Liver (tissue), 9 donors: ENCODE measurements around the gene RBM38. TPM values are rescaled to one million over a fixed set of nuclear protein-coding genes. Genes with fewer than 3 reads are reported as not detected.

Experiments
- DNase-seq: peaks from one replicate; pipeline ENCODE4 v3.0.0-alpha.2; 2017; ENCODE audit warnings: low spot score
- H3K27ac ChIP-seq, 2 donors: one replicate each; pipeline ENCODE4 v1.7.0; 2013; ENCODE audit warnings: inconsistent platforms in 2 of 2, low read length in 2 of 2, control low read depth in 1 of 2, low read depth in 1 of 2, mild to moderate bottlenecking in 1 of 2
- H3K27me3 ChIP-seq, 4 donors: one replicate each; pipeline versions ENCODE4 v1.6.1 to v1.7.0; 2013; ENCODE audit warnings: low read length in 3 of 4, inconsistent platforms in 1 of 4, mild to moderate bottlenecking in 1 of 4, moderate library complexity in 1 of 4; ENCODE audit not compliant: control insufficient read depth in 4 of 4, insufficient read depth in 4 of 4
- H3K36me3 ChIP-seq, 4 donors: one replicate each; pipeline versions ENCODE4 v1.6.1 to v1.7.0; 2013; ENCODE audit warnings: low read length in 3 of 4, mild to moderate bottlenecking in 3 of 4, low read depth in 1 of 4, moderate library complexity in 1 of 4; ENCODE audit not compliant: control insufficient read depth in 4 of 4, insufficient read depth in 3 of 4
- H3K4me1 ChIP-seq, 4 donors: one replicate each; pipeline versions ENCODE4 v1.6.1 to v1.7.0; 2013; ENCODE audit warnings: low read length in 3 of 4, mild to moderate bottlenecking in 3 of 4, moderate library complexity in 1 of 4; ENCODE audit not compliant: control insufficient read depth in 4 of 4, insufficient read depth in 4 of 4
- H3K4me3 ChIP-seq, 3 donors: one replicate each; pipeline versions ENCODE4 v1.6.1 to v1.7.0; 2013; ENCODE audit warnings: low read length in 3 of 3, control low read depth in 1 of 3, low read depth in 1 of 3, mild to moderate bottlenecking in 1 of 3
- H3K9ac ChIP-seq, 2 donors: one replicate each; pipeline ENCODE4 v1.7.0; 2013; ENCODE audit warnings: low read length in 2 of 2, mild to moderate bottlenecking in 2 of 2, moderate library complexity in 2 of 2, control low read depth in 1 of 2, low read depth in 1 of 2
- H3K9me3 ChIP-seq, 4 donors: one replicate each; pipeline versions ENCODE4 v1.6.1 to v1.7.0; 2013; ENCODE audit warnings: low read length in 3 of 4; ENCODE audit not compliant: control insufficient read depth in 4 of 4
- EGR1 ChIP-seq, 2 donors: IDR thresholded peaks; 2 replicates each; pipeline ENCODE4 v1.6.1; 2016 to 2018; ENCODE audit warnings: antibody characterized with exemption in 2 of 2, low read depth in 2 of 2
- FOXA1 ChIP-seq: IDR thresholded peaks from 2 replicates; pipeline ENCODE4 v1.6.1; 2016; ENCODE audit warnings: antibody characterized with exemption
- GABPA ChIP-seq, 2 donors: IDR thresholded peaks in 1 of 2; conservative IDR thresholded peaks in 1 of 2; 2 replicates each; pipeline ENCODE4 v1.6.1; 2016; ENCODE audit warnings: antibody characterized with exemption in 2 of 2, mild to moderate bottlenecking in 1 of 2, moderate library complexity in 1 of 2
- HNF4A ChIP-seq, 2 donors: conservative IDR thresholded peaks; 2 replicates each; pipeline ENCODE4 v1.6.1; 2016; ENCODE audit warnings: antibody characterized with exemption in 2 of 2, mild to moderate bottlenecking in 2 of 2
- HNF4G ChIP-seq: IDR thresholded peaks from 2 replicates; pipeline ENCODE4 v1.6.1; 2016; ENCODE audit warnings: antibody characterized with exemption
- JUND ChIP-seq, 2 donors: IDR thresholded peaks; 2 replicates each; pipeline ENCODE4 v1.6.1; 2016; ENCODE audit warnings: antibody characterized with exemption in 2 of 2
- NR2F2 ChIP-seq: IDR thresholded peaks from 2 replicates; pipeline ENCODE4 v1.6.1; 2016; ENCODE audit warnings: antibody characterized with exemption
- RAD21 ChIP-seq, 2 donors: IDR thresholded peaks; 2 replicates each; pipeline ENCODE4 v1.6.1; 2016; ENCODE audit warnings: antibody characterized with exemption in 2 of 2, mild to moderate bottlenecking in 2 of 2
- RXRA ChIP-seq, 2 donors: IDR thresholded peaks; 2 replicates each; pipeline ENCODE4 v1.6.1; 2017 to 2018; ENCODE audit warnings: antibody characterized with exemption in 2 of 2, mild to moderate bottlenecking in 1 of 2
- SP1 ChIP-seq: IDR thresholded peaks from 2 replicates; pipeline ENCODE4 v1.6.1; 2018; ENCODE audit warnings: antibody characterized with exemption, mild to moderate bottlenecking
- TAF1 ChIP-seq: conservative IDR thresholded peaks from 2 replicates; pipeline ENCODE4 v1.6.1; 2016; ENCODE audit warnings: antibody characterized with exemption, mild to moderate bottlenecking
- YY1 ChIP-seq: IDR thresholded peaks from 2 replicates; pipeline ENCODE4 v1.6.1; 2016; ENCODE audit warnings: antibody characterized with exemption, mild to moderate bottlenecking
- WGBS: extraction: QIAGEN DNeasy Blood & Tissue Kit; methylation state at CpG from one replicate; pipeline ENCODE4 v1.1.7; 2013; 5-methylcytosine and 5-hydroxymethylcytosine counted together
- polyA plus RNA-seq, 2 donors: library from polyadenylated mRNA; stranded (reverse) in 1 of 2; unstranded in 1 of 2; fragments of 200-250 nt in 1 of 2; fragments of >200 nt in 1 of 2; fragmentation: Nextera tagmentation in 1 of 2; extraction: Ambion mirVana in 1 of 2; gene quantifications; one replicate each; pipeline versions ENCODE4 v1.2.1 to v1.2.3, GENCODE V29; 2013 to 2015
- total RNA-seq, 2 donors: library from RNA; depleted of rRNA; stranded (reverse); fragments of >200 nt; gene quantifications; one replicate each; pipeline ENCODE4 v1.2.3, GENCODE V29; 2014
- TF ChIP-seq, protein P1 (sequence below): IDR thresholded peaks from 2 replicates; pipeline ENCODE4 v1.6.1; 2016; ENCODE audit warnings: antibody characterized with exemption, mild to moderate bottlenecking
- TF ChIP-seq, protein P2 (sequence below): IDR thresholded peaks from 2 replicates; pipeline ENCODE4 v1.6.1; 2016; ENCODE audit warnings: antibody characterized with exemption
- TF ChIP-seq, protein P3 (sequence below): IDR thresholded peaks from 2 replicates; pipeline ENCODE4 v1.6.1; 2016; ENCODE audit warnings: antibody characterized with exemption
- TF ChIP-seq, protein P4 (sequence below): IDR thresholded peaks from 2 replicates; pipeline ENCODE4 v1.6.1; 2016; ENCODE audit warnings: antibody characterized with exemption
- donor health status: healthy.
- donor health status: healthy.
- donor health status: healthy.
- donor health status: healthy.
- donor health status: healthy.

Gene RBM38
- total and polyA plus RNA-seq, 4 donors: 1.4 to 258 (median 6.0) TPM

DNA sequence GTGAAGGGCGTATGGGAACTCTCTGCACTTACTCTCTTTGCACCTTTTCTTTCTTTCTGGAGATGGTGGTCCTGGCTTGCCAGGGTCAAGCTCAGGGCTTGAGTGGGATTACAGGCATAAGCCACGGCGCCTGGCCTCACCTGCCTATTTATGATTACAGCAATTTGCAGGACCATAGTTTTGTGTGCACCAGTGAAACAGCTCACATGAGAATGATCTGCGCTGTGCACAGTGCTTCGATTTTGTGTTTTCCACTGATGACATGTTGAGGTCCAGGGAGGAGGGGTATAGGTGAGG is 40.3 kb downstream of the RBM38 start:
- TF ChIP-seq, protein P1, sequence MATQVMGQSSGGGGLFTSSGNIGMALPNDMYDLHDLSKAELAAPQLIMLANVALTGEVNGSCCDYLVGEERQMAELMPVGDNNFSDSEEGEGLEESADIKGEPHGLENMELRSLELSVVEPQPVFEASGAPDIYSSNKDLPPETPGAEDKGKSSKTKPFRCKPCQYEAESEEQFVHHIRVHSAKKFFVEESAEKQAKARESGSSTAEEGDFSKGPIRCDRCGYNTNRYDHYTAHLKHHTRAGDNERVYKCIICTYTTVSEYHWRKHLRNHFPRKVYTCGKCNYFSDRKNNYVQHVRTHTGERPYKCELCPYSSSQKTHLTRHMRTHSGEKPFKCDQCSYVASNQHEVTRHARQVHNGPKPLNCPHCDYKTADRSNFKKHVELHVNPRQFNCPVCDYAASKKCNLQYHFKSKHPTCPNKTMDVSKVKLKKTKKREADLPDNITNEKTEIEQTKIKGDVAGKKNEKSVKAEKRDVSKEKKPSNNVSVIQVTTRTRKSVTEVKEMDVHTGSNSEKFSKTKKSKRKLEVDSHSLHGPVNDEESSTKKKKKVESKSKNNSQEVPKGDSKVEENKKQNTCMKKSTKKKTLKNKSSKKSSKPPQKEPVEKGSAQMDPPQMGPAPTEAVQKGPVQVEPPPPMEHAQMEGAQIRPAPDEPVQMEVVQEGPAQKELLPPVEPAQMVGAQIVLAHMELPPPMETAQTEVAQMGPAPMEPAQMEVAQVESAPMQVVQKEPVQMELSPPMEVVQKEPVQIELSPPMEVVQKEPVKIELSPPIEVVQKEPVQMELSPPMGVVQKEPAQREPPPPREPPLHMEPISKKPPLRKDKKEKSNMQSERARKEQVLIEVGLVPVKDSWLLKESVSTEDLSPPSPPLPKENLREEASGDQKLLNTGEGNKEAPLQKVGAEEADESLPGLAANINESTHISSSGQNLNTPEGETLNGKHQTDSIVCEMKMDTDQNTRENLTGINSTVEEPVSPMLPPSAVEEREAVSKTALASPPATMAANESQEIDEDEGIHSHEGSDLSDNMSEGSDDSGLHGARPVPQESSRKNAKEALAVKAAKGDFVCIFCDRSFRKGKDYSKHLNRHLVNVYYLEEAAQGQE: no peak
- TF ChIP-seq, protein P2, sequence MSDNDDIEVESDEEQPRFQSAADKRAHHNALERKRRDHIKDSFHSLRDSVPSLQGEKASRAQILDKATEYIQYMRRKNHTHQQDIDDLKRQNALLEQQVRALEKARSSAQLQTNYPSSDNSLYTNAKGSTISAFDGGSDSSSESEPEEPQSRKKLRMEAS: no peak
- TF ChIP-seq JUND (IDR thresholded peaks at IDR 0.05) (no peak), HNF4G (no peak), HNF4A (conservative IDR thresholded peaks at IDR 0.05) (no peak), NR2F2 (no peak), TAF1 (no peak), RAD21 (IDR thresholded peaks at IDR 0.05) (no peak), GABPA (IDR thresholded peaks at IDR 0.05 in 1 of 2, conservative IDR thresholded peaks at IDR 0.05 in 1 of 2) (no peak), EGR1 (IDR thresholded peaks at IDR 0.05; ENCODE audit: low read depth in 2 of 2) (no peak), FOXA1 (no peak), YY1 (no peak), RXRA (IDR thresholded peaks at IDR 0.05) (no peak), SP1 (no peak)
- TF ChIP-seq, protein P3, sequence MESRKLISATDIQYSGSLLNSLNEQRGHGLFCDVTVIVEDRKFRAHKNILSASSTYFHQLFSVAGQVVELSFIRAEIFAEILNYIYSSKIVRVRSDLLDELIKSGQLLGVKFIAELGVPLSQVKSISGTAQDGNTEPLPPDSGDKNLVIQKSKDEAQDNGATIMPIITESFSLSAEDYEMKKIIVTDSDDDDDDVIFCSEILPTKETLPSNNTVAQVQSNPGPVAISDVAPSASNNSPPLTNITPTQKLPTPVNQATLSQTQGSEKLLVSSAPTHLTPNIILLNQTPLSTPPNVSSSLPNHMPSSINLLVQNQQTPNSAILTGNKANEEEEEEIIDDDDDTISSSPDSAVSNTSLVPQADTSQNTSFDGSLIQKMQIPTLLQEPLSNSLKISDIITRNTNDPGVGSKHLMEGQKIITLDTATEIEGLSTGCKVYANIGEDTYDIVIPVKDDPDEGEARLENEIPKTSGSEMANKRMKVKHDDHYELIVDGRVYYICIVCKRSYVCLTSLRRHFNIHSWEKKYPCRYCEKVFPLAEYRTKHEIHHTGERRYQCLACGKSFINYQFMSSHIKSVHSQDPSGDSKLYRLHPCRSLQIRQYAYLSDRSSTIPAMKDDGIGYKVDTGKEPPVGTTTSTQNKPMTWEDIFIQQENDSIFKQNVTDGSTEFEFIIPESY: no peak
- TF ChIP-seq, protein P4, sequence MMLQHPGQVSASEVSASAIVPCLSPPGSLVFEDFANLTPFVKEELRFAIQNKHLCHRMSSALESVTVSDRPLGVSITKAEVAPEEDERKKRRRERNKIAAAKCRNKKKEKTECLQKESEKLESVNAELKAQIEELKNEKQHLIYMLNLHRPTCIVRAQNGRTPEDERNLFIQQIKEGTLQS: no peak
- H3K27ac ChIP-seq: no peak overlapping the region

DNA sequence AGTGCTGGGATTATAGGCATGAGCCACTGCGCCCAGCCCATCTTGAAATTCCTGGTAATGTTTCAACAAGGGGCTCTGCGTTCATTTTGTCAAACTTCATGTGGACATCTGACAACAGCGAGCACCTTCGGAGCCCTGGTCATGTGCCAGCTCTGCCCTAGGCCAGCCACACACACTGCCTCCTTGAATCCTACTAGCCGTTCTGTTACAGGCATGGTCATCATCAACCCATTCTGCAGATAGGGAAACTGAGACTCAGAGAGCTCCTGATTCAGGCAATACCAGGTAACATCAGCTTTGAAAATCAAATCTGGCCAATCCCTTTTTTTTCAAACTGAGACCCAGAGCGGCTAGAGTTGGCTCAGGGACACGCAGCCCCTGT is 41.3 kb downstream of the RBM38 start:
- H3K27ac ChIP-seq: peak overlapping the region in 1 of 2 donors; percentile 10
- H3K27me3 ChIP-seq: no peaks in the 10 kb centered on the region
- no peak overlapping the region for H3K4me3 ChIP-seq
- no peak for DNase-seq
- peaks cover 14 to 49% (median 25%) of the 10 kb centered on the region in 4 donors for H3K4me1 ChIP-seq
- H3K9ac ChIP-seq: no peak overlapping the region
- H3K36me3 ChIP-seq: no peaks in the 10 kb centered on the region
- TF ChIP-seq HNF4A (conservative IDR thresholded peaks at IDR 0.05): no peak
- TF ChIP-seq, protein P4: no peak
- TF ChIP-seq, protein P3: no peak
- no peak for TF ChIP-seq YY1
- no peak for TF ChIP-seq TAF1
- TF ChIP-seq RAD21 (IDR thresholded peaks at IDR 0.05): no peak
- 91% methylated on average over 7 of the region's 7 CpGs for WGBS
- no peaks in the 10 kb centered on the region for H3K9me3 ChIP-seq

More for the DNA sequence above, 40.3 kb downstream of the RBM38 start:
- Histone ChIP-seq H3K27me3 (no peaks in the 10 kb centered on the region), H3K4me1 (peaks cover 14 to 49% (median 24%) of the 10 kb centered on the region in 4 donors), H3K36me3 (no peaks in the 10 kb centered on the region), H3K4me3 (no peak overlapping the region), H3K9ac (no peak overlapping the region), H3K9me3 (no peaks in the 10 kb centered on the region)
- no peak for DNase-seq
- 86% methylated on average over 5 of the region's 5 CpGs for WGBS
